HUES6 (cell line): ENCODE measurements around the gene IER5L.

Source experiments
- H3K27ac ChIP-seq: 2 replicates; pipeline ENCODE4 v1.7.0; 2013; ENCODE audit warnings: low read depth, mild to moderate bottlenecking, low read length, inconsistent platforms
- H3K27me3 ChIP-seq: 2 replicates; pipeline ENCODE4 v1.6.1; 2013; ENCODE audit warnings: low read length; ENCODE audit not compliant: control insufficient read depth, insufficient read depth
- H3K36me3 ChIP-seq: 2 replicates; pipeline ENCODE4 v1.6.1; 2013; ENCODE audit warnings: low read length; ENCODE audit not compliant: control insufficient read depth, insufficient read depth
- H3K4me1 ChIP-seq: 2 replicates; pipeline ENCODE4 v1.6.1; 2013; ENCODE audit warnings: low read length; ENCODE audit not compliant: control insufficient read depth, insufficient read depth
- H3K4me3 ChIP-seq: 2 replicates; pipeline ENCODE4 v1.5.1; 2013; ENCODE audit warnings: low read depth, low read length
- H3K9ac ChIP-seq: one replicate; pipeline ENCODE4 v1.6.1; 2013; ENCODE audit warnings: mild to moderate bottlenecking, low read length
- H3K9me3 ChIP-seq: 2 replicates; pipeline ENCODE4 v1.6.1; 2013; ENCODE audit warnings: low read depth, low read length; ENCODE audit not compliant: control insufficient read depth, insufficient read depth

Gene IER5L

GRCh38 chr9:129145316-129145715 lies 32.7 kb downstream of the IER5L start:
- H3K4me3 ChIP-seq: no peak overlapping the region; the same call in 1 of the 2 replicates
- H3K9me3 ChIP-seq: no peaks in the 10 kb centered on the region
- peaks cover 58% of the 10 kb centered on the region for H3K4me1 ChIP-seq
- H3K27ac ChIP-seq: peak overlapping the region; percentile 18; the same call in 1 of the 2 replicates
- peaks cover 33% of the 10 kb centered on the region for H3K36me3 ChIP-seq
- no peaks in the 10 kb centered on the region for H3K27me3 ChIP-seq
- peak overlapping the region; percentile 43 for H3K9ac ChIP-seq

- H3K4me1 ChIP-seq: peaks cover 68% of the 10 kb centered on the region
- peak overlapping the region; percentile 30; the same call in 1 of the 2 replicates for H3K27ac ChIP-seq
- H3K9me3 ChIP-seq: no peaks in the 10 kb centered on the region
- no peaks in the 10 kb centered on the region for H3K27me3 ChIP-seq
- H3K9ac ChIP-seq: peak overlapping the region; percentile 26
- peaks cover 24% of the 10 kb centered on the region for H3K36me3 ChIP-seq
- peak overlapping the region; percentile 9; the same call in 1 of the 2 replicates for H3K4me3 ChIP-seq
These were observed 34.8 kb downstream of the IER5L start for GRCh38 chr9:129143031-129143927.

GRCh38 chr9:129142138-129142935 lies 35.7 kb downstream of the IER5L start:
- H3K27ac ChIP-seq: no peak overlapping the region
- no peaks in the 10 kb centered on the region for H3K9me3 ChIP-seq
- H3K9ac ChIP-seq: no peak overlapping the region
- H3K4me1 ChIP-seq: peaks cover 68% of the 10 kb centered on the region
- peaks cover 25% of the 10 kb centered on the region for H3K36me3 ChIP-seq
- H3K27me3 ChIP-seq: no peaks in the 10 kb centered on the region
- H3K4me3 ChIP-seq: no peak overlapping the region

GRCh38 chr9:129141066-129142041 lies 36.7 kb downstream of the IER5L start:
- Histone ChIP-seq H3K27ac (peak overlapping the region; percentile 100), H3K4me3 (peak overlapping the region; percentile 62; the same call in 1 of the 2 replicates), H3K9me3 (no peaks in the 10 kb centered on the region), H3K9ac (peak overlapping the region; percentile 99), H3K27me3 (no peaks in the 10 kb centered on the region), H3K36me3 (peaks cover 33% of the 10 kb centered on the region), H3K4me1 (peaks cover 59% of the 10 kb centered on the region)

DNA sequence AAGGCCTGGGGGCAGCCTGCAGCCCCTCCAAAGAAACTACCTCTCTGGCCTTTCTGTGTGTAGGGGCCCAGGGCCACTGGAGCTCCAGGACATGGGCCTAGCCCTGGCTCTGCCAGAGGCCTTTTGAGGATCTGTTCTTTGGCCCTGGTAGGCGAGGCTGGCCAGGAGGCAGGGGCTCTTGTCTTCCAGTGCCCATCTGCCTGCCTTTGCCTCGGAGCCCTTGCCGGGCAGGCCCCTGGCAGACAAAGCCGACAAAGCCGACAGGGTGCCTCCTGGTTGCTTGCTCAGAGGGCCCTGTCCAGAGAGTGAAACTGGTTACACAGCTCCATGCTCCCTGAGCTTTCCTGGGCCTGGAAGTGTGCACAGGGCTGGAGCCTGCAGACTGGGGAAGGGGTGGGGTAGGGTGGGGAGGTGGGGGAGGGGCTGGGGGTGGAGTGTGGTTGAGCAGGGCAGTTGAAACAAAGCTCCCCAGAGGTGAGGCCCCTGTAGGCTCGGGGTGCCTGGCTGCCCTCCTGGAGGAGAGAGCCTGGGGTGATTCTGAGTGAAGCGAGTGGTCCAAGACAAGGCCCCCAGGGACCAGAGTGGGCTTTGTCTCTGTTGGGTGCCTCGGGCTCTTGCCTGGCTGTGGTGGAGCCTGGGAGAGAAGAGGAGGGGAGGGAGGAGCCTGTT lies 37.5 kb downstream of the IER5L start:
- no peaks in the 10 kb centered on the region for H3K27me3 ChIP-seq
- no peaks in the 10 kb centered on the region for H3K9me3 ChIP-seq
- peaks cover 36% of the 10 kb centered on the region for H3K36me3 ChIP-seq
- peak overlapping the region; percentile 100 for H3K27ac ChIP-seq
- peak overlapping the region; percentile 62 for H3K4me3 ChIP-seq
- peaks cover 52% of the 10 kb centered on the region for H3K4me1 ChIP-seq
- H3K9ac ChIP-seq: peak overlapping the region; percentile 99

DNA sequence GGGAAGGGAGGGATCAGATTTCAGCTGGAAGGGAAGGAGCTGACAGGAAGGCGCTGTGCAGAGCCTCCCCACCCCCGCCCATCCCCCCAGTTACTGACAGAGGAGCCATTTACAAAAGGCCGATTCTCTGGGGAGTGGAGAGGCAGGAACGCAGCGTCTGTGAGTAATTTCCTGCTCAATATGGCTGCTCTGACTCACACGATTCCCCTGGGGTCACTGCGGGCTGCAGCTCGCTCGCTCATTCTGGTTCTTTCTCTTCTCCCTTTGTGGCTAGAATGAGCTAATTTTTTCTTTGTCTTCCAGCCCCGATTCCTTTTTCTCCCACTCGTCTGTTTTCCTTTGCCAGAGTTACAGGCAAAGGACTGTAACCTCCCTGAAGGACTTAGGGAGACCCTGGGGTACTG lies 38.1 kb downstream of the IER5L start:
- H3K27me3 ChIP-seq: no peaks in the 10 kb centered on the region
- peaks cover 40% of the 10 kb centered on the region for H3K36me3 ChIP-seq
- peak overlapping the region; percentile 62 for H3K4me3 ChIP-seq
- peak overlapping the region; percentile 99 for H3K9ac ChIP-seq
- no peaks in the 10 kb centered on the region for H3K9me3 ChIP-seq
- H3K27ac ChIP-seq: peak overlapping the region; percentile 100
- peaks cover 46% of the 10 kb centered on the region for H3K4me1 ChIP-seq

GRCh38 chr9:129139233-129139992 lies 38.6 kb downstream of the IER5L start:
- H3K4me1 ChIP-seq: peaks cover 45% of the 10 kb centered on the region
- H3K4me3 ChIP-seq: peak overlapping the region; percentile 62
- no peaks in the 10 kb centered on the region for H3K27me3 ChIP-seq
- peak overlapping the region; percentile 99 for H3K9ac ChIP-seq
- H3K36me3 ChIP-seq: peaks cover 46% of the 10 kb centered on the region
- no peaks in the 10 kb centered on the region for H3K9me3 ChIP-seq
- H3K27ac ChIP-seq: peak overlapping the region; percentile 100

- Histone ChIP-seq H3K4me1 (peaks cover 39% of the 10 kb centered on the region), H3K4me3 (no peak overlapping the region), H3K36me3 (peaks cover 44% of the 10 kb centered on the region), H3K27ac (peak overlapping the region; percentile 18; the same call in 1 of the 2 replicates), H3K9ac (no peak overlapping the region), H3K27me3 (no peaks in the 10 kb centered on the region), H3K9me3 (no peaks in the 10 kb centered on the region)
These were observed 39.4 kb downstream of the IER5L start for GRCh38 chr9:129138476-129139232.

DNA sequence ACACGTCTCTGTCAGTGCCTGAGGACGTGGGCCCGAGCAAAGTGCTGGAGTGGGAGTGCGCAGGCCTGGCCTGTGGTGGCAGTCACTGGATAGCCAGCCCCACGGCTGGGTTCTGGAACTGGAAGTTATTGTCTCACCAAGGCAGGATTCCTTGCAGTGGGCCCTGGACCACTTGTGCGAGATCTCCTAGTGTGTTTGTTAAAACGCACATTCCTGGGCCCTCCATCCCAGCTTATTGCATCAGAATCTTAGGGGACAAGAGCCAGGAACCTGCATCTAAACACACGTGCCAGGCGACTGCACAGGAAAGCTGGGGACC lies 40.0 kb downstream of the IER5L start:
- no peak overlapping the region for H3K4me3 ChIP-seq
- H3K27me3 ChIP-seq: no peaks in the 10 kb centered on the region
- no peak overlapping the region for H3K9ac ChIP-seq
- H3K4me1 ChIP-seq: peaks cover 35% of the 10 kb centered on the region
- H3K36me3 ChIP-seq: peaks cover 45% of the 10 kb centered on the region
- H3K27ac ChIP-seq: no peak overlapping the region
- no peaks in the 10 kb centered on the region for H3K9me3 ChIP-seq
